ENCODE data around the gene ABCA8.

The ABCA8 gene

DNA sequence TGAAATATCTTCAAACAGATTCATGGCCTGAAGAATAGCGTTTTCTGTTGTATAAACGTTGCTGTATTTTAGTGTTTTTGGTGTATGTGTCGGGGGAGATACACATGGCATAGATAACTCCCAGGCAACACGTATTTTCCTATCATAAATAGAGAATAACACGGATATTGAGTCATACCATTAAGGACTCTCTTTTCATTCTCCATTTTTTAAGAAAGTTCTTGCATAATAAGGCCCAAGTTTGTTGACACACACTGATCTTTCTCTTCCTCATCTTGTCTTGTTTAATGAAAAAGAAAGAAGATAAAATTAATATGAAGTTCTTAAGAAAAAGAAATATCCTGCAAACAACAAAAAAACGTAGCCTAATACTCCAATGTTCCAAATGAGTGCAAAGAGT lies 13.4 kb downstream of the ABCA8 start:
- DNase-seq = no peak

DNA sequence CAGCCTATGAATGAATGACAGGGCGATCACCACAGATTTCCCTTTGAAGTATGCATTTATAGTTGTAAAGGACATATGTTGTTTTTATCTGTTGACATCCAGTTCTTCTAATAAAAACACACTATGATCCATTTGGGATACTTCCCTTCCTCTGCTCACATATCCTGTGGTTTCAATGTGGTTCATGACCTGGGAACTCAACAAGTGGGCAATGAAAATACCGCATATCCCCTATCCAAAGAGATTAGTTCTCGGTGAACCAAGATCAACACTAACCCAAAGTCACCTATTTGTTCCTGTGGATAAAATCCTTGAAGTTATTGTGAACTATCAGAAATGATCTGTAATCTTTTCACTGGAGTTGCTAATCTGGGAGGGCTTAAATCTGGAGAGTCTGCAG lies 16.0 kb downstream of the ABCA8 start:
- no peak for DNase-seq

DNA sequence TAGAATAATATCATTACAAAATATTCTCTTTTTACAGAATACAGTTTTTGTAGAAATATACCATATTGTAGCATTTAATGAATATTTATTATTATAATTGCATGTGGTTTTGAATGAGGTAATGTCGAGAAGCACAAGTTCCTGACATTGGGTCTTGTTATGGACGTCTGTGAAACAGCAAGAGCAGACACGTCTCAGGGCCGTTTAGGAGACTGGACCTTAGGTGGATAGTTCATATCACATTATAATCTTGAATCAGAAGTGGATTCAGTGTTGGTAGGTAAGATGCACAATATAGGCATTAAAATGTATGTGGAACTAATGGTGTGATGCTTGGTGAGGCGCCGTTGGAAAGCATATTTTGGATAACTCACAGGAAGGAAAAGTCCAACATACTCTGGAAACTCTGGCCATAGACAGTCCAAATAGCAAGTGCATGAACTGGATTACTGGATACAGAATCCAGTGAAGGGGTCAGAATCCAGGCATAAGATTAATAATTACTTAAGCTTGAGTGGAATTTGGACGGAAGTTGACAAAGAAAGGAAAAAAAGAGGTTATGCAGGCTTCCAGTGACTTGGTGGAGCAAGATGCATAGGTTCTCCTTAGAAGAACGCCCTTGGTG lies 17.2 kb downstream of the ABCA8 start:
- DNase-seq = no peak

DNA sequence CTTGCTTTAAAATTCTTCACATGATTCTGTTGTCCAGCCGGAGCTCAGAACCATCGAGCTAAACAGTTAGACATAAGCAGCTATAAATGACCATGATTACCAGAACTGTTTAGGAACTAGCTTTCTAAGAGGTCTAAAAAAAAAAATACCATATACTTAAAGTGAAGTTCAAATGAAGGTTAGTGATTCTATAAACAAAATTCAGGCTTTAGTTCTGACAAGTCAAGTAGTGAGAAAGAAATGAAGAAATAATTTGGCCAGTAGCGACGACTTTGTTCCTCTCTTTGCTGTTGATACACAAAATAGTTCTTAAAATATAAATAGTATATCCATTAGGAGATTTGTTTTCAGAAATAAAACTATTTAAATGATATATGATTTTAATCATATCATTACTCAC lies 27.7 kb downstream of the ABCA8 start:
- no peak for DNase-seq

DNA sequence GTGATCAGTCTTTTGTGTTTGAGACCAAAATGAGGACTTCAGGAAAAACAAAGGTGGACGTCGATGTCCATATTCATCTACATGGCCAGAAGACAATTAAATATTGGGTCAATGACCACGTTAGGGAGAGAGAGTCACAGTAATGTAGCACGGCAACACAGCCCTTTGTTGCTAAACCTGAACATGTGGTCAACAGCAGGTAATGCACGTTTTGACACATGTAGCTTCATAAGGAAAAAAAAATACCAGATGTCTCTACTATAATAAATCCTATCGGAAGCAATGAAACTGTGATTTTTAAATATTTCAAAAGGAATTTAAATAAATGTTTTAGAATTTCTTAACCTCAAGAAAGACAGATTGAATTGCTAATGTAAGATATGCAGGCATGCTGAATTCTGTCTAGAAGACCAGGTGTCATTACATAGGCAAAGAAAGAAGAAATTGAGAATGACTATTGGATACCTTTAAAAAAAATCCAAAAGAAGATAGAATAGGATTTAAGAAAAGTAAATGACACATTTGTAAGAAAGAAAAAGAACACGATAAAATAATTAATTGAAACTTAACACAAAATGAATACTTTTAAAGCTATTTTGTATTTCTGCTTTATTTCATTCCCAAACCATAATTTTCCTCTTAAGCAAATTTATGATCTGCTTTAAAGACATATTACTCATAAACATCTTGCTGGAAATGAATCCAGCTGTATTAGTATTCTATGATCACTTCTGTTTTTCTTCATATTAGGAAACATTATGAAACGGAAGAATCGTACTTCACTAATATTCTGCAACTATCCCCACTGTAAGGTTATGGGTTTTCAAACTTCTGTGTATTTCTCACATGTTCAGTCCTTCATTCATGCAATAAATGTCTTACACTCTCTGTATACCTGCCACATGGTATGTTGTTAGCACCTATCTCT lies 30.1 kb downstream of the ABCA8 start:
- no peak for DNase-seq

DNA sequence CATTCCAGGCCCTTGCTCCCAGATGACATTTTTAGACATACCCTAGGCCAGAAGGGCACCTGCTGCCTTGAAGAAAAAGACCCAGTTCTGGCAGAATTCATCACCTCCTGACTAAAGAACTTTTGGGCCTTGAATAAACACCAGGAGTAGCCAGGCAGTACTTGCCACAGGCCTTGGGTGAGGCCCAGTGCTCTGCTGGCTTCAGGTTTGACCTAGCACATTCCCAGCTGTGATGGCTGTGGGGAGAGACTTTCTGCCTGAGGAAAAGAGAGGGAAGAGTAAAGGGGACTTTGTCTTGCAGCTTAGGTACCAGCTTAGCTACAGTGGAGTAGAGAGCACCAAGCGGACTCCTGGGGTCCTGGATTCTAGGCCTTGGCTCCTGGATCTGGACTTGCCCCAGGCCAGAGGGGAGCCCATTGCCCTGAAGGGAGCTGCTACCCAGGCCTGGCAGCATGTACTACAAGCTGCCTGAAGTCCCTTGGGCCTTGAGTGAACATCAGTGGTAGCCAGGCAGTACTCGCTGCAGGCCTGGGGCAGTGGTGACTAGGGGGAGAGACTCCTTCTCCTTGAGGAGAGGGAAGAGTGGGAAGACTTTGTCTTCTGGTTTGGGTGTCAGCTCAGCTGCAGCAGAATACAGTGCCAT lies 44.3 kb downstream of the ABCA8 start:
- DNase-seq = no peak

DNA sequence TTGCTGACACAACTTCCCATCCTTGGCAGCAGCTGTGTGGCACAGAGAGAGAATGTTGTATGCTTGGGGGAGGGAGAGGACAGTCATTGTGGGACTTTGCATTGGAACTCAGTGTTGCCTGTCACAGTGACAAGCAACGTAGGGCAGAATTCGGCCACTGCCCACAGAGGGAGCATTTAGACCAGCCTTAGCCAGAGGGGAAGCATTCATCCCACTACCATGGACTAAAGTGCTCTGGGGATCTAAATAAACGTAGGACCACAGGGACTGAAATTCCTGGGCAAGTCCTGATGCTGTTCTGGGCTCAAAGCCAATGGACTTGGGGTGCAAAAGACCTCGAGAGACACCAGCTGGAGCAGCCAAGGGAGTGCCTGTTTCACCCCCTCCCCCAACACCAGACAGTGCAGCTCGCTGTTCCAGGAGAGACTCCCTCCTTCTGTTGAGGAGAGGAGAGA lies 44.9 kb downstream of the ABCA8 start:
- DNase-seq = no peak

DNA sequence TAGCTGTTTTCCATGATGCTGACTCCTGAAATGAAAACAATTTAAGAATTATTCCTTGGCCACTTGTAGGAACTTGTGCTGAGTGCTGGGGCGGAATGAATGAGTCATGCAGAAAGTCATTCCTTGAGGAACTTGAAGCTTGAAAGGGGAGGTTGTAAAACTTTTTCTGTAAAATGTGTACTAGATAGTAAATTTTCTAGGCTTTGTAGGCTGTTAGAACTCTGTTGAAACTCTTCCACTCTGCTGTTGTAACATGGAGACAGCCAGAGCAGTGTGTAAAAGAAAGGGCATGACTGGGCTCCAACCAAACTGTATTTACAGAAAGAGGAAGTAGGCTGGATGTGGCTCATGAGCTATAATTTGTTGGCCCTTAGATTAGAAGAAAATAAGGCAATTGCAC lies 46.1 kb downstream of the ABCA8 start:
- no peak for DNase-seq

DNA sequence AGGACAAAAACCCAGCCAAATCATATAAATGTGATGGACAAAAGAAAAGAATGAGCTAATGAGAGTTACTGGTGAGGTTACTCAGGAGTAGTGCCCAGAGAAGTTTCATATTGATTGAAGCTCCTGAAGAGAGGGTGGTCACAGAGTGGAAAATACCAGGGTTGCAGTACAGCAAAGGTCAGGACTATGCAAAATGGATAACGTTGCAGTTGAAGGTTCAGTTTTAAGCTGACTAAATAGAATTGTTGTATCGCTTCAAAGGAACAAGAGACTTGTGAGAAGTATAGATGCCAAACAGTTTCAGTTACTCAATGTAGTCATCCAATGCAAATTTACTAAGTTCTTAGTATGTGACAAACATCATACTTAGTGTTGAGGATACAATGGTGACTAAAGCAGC lies 47.1 kb downstream of the ABCA8 start:
- DNase-seq = no peak

DNA sequence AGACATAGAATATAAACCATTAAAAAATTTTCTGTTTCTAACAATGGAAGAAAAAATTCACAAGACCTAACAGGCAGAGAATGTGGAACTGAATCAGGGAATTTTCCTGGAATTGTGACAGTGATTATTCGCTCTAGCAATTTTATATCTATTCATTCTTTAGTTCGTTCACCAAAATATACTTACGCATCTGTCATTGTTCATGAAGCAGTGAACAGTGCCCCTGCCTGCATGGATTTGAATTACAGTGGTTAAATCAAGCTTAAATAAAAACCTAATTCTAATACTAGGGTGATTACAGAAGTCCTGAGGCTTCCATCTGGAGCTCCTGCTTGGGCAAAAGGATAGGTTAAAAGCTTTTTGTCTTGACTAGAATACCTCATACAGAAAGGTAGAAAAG lies 48.6 kb downstream of the ABCA8 start:
- DNase-seq = no peak

DNA sequence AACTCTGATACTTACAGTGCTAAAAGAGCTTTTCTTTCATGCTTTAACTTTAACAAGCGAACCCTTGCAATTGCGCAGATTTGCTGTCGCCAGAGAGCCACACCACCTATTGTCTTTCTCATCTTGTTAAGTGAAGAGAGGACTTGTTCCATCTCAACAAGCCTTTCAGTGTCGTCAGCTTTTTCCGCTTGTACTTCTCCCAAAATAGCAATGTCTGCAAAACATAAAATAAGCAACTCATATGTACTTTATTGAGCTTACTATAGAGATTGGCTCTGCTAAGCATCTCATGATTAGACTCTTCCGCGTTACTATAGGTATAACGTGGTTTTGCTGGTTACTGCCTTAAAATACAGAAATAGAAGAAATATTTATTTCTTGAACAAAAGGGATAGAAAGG lies 51.9 kb downstream of the ABCA8 start:
- DNase-seq = no peak

DNA sequence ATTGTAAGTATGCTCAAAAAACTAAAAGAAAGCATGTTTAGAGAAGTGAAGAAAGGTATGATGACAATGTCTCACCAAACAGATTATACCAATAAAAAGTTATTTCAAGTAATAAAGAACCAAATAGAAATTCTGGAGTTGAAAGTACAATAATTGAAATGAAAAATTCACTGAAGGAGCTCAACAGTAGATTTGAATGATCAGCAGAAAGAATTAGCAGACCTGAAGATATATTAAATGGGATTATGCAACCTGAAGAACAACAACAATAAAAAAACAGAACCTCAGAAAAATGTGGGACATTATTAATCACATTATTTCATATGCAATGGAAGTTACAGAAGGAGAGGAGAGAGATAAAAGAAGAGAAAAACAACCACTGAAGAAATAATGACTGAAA lies 57.6 kb downstream of the ABCA8 start:
- DNase-seq = no peak

DNA sequence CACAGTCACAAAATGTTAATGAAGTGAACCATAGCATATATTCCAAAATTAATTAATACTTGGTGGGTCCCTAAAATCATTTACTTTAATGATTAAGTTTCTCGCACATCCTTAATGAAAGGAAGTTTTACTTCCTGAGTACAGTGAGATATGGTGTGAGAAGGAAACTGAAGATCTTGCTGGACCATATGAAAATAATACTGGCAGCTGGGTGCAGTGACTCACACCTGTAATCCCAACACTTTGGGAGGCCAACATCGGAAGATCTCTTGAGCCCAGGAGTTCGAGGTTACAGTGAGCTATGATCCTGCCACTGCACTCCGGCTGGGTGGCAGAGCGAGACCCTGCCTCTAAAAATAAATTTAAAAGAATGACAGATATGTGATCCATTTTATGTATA lies 62.5 kb downstream of the ABCA8 start:
- no peak for DNase-seq

DNA sequence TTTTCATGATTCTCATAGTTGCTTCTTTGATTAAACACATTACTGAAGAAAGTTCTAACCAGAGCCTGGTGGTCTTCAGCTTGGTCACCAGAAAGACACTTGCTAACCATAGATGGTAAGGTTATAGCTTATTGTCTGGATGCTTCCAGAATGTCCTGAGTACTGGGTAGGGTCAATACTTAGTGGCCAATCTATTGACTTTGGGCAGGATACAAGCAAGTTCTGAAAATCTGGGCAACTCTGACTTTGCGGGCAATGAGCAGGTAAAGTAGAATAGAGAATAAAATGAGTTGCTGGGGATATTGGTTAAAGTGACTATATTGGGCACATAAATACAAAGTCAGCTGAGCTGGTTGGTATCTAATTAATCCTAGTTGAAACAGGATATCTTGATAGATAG lies 63.0 kb downstream of the ABCA8 start:
- DNase-seq = no peak

DNA sequence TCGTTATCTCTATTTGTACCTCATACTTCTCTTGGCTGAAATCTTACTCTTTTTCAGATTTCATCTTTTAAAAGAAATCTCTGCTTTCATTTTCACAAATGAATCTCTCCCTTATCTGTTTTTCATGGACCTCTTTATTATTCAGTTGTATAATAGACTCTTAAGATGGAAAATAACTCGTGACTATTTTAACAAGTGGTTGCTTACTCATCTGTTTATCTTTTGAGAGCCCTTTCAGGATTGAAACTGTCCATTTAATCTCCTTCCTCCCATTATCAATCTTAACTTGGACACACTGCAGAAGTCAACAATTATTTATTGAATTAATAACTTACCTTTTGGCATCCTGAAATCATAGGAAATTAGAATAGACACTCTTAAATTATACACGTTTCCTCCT lies 68.8 kb downstream of the ABCA8 start:
- DNase-seq = no peak

DNA sequence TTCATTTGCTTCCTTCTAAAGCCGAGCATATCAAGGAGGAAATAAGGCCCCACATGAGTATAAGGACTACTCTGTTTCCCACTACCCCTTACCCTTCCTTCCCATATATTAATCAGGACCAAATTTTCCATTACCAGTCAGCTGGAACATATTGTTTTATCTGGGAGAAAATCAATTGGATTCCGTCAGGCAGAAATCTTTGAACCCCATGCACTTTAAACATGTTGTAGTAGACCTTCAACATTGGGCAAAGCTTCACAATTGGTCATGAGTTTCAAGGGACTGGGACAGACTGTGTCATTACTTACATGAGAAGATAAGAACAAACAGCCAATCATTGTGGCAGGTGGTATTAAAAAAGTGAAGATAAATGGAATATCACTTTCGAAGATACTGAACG lies 70.3 kb downstream of the ABCA8 start:
- no peak for DNase-seq

DNA sequence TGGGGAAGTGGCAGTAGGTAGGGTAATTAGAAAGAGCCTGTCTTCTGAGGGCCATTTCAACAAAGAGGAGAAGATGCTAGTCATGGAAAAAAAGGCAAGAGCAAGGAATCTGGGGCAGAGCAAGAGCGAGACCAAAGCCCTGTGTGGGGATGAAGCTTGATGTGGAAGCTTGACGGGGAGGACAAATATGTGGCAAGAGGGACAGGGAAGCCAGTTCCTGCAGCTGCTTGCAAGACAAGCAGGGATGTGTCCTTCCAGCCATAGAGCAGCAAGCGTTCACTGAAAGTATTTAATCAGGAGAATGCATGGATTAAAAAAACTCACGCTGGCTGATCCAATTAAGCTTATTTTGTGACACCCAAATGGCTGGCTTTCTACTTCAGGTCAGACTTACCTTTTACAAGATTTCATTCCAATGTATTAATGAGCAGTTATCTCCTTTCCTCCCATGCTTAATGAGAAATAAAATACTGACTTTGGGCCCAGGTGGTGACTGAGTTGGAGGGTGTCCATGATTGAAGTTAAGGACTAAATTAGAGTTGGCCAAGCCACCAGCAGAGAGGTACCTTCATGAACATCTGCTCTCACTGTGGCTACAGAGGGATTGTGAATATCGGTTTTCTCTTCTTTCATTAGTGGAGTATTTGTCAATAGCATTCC lies 76.8 kb downstream of the ABCA8 start:
- no peak for DNase-seq

DNA sequence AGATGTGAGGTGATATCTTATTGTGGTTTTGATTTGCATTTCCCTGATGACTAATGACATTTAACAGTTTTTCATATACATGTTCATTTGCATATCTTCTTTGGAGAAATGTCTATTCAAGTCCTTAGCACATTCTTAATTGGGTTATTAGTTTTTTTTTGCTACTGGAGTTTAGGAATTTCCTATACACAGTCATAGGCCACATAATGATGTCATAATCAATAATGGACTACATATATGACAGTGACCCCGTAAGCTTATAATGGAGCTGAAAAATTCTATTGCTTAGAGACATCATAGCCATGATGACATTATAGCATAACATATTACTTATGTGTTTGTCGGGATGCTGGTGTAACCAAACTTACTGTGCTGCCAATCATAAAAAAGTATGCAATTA lies 83.7 kb downstream of the ABCA8 start:
- DNase-seq = no peak

DNA sequence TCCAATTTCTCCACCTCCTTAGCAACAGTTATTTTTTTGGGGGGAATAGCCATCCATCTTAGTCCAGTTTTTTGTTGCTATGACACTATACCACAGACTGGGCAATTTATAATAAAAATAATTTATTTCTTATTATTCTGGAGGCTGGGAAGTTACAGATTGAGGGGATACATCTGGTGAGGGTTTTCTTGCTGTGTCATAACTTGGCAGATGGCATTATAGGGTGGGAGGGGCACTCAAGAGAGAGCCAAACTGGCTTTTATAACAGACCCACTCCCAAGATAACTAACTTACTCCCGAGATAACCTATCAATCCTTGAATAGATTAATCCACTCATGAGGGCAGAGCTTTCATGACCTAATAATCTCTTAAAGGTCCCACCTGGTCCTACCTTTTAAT lies 84.2 kb downstream of the ABCA8 start:
- no peak for DNase-seq

DNA sequence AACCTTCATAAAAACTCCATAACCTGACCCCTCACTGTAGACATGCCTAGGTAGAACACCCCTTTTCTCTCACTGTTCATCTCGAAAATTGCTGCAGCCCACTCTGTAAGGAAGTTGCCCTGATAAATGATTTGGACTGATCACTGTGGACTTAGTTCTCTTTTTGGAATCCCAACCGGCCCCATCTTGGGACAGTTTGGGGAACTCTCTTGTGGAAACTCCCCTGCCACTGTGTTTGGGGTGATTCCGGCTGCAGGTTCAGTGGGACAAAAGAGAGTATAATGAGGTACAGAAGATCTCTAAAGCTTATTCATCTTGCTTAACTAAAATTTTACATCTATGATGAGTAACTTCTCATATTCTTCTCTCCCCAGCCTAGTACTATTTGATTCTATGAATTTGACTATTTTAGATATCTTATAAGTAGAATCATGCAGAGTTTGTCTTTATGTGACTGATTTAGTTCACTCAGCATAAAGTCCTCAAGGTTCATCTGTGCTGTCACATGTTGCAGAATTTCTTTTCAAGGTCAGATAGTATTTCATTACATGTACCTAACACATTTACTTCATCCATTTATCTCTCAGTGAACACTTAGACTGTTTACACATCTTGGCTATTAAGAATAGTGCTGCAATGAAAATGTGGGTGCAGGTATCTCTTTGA lies 84.9 kb downstream of the ABCA8 start:
- DNase-seq = no peak

DNA sequence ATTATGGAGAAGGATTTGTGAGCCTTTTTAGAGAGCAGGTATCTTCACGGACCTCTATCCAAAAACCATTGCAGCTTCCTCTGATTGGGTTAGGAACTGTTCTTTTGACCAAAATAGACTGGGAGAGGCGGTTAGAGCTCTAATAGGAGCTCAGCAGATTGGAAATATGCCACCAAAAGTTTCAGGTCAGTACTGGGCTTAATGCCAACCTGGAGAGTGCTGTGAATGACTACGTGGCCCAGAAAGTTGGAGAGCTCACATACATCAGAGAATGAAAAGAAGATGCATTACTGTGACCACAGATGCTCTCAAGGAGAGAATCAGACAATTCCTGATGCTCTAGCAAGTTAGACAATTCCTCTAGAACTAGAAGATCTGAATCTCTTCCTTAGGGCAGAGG lies 86.5 kb downstream of the ABCA8 start:
- no peak for DNase-seq

DNA sequence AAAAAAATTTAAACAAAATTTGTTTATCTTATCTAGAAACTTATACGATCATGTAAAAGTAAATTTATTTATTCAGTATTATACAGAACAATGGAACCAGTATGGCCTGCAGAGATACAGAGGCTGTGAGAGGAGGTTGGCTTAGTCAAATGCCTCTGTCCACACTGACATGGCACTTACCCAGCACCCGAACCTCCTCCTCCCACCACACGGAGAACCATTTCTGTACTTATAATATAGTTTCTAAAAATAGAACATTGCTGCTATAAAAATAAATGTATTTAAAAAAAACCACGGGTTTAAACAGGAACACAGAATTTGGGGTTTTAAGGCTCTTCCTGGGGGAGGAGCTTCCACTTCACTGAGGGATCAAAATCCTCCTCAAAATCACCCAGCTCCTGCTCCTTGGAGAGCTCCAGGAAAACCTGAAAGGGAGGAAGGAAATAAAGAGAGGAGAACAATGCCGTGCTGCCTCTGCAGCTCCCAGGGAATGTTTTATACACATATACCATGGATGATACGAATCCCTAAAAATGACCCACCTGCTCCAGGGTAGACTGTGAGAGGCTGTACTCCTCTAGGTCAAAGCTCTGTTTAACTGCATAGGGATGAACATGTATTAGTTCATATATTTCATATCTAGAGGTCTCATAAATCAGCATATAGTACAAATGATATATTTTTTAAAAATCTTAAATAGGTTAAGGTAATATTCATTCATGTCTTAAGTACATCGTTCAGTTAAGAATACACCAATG lies 87.3 kb downstream of the ABCA8 start:
- DNase-seq = no peak
